PC-9 (cell line): ENCODE results near the gene PTGER1. TPM values are rescaled to one million over a fixed set of nuclear protein-coding genes. Genes with fewer than 3 reads are reported as not detected.
"Not testable (repeated sequence)": the region's sequence is repeated elsewhere in the genome, so short reads cannot be mapped to it uniquely, and the experiment has no call there.

Experiments
- BruUV-seq: library from RNA; stranded (reverse); fragments of 400-500 nt; replicated peaks from 2 replicates; lab custom pipeline; 2021; lab: Mats Ljungman, UMichigan
- CTCF ChIA-PET: fragments of 300-600 bp; sonication (Branson Sonifier 250); formaldehyde crosslinking; loops from one replicate; lab custom pipeline; 2022; ENCODE audit warnings: antibody characterized with exemption; lab: Charles Lee
- POLR2A ChIA-PET: fragments of 300-600 bp; sonication (Branson Sonifier 250); formaldehyde crosslinking; loops from one replicate; lab custom pipeline; 2022; ENCODE audit warnings: antibody characterized with exemption; ENCODE audit not compliant: unreplicated experiment; lab: Charles Lee
- DNase-seq, 2 experiments: peaks; one replicate each; pipeline versions ENCODE4 v3.0.0 to v3.0.0-alpha.2; 2015 to 2022; ENCODE audit warnings: mixed read lengths in 1 of 2
- H2AFZ ChIP-seq: fragments of 200-600 bp; sonication (generic); 2 replicates; pipeline ENCODE4 v1.8.1; 2017; ENCODE audit warnings: antibody characterized with exemption
- H3F3A ChIP-seq: fragments of 200-600 bp; sonication (generic); 2 replicates; pipeline ENCODE4 v1.8.1; 2017; ENCODE audit warnings: antibody characterized with exemption, mild to moderate bottlenecking, low read depth; ENCODE audit not compliant: insufficient read depth
- H3K27ac ChIP-seq: fragments of 200-600 bp; sonication (generic); 2 replicates; pipeline ENCODE4 v1.6.1; 2016; ENCODE audit warnings: mixed run types
- H3K27me3 ChIP-seq: fragments of 200-600 bp; sonication (generic); 2 replicates; pipeline ENCODE4 v1.6.1; 2016; ENCODE audit warnings: low read depth, mixed run types; ENCODE audit not compliant: insufficient read depth
- H3K36me3 ChIP-seq: fragments of 200-600 bp; sonication (generic); 2 replicates; pipeline ENCODE4 v1.6.1; 2016; ENCODE audit warnings: low read depth, mixed run types
- H3K4me1 ChIP-seq: fragments of 200-600 bp; sonication (generic); replicated peaks from 2 replicates; pipeline ENCODE4 v1.6.1; 2016; ENCODE audit warnings: mixed run types; ENCODE audit not compliant: insufficient read depth
- H3K4me2 ChIP-seq: fragments of 200-600 bp; sonication (generic); 2 replicates; pipeline ENCODE4 v1.6.1; 2017; ENCODE audit warnings: mixed run types
- H3K4me3 ChIP-seq: fragments of 200-600 bp; sonication (generic); 2 replicates; pipeline ENCODE4 v1.6.1; 2016; ENCODE audit warnings: mixed run types
- H3K79me2 ChIP-seq: fragments of 200-600 bp; sonication (generic); 2 replicates; pipeline ENCODE4 v1.6.1; 2017; ENCODE audit warnings: low read depth, mixed run types
- H3K9me2 ChIP-seq: fragments of 200-600 bp; sonication (generic); 2 replicates; pipeline ENCODE4 v1.8.1; 2017; ENCODE audit warnings: mild to moderate bottlenecking; ENCODE audit not compliant: insufficient read depth
- H3K9me3 ChIP-seq: fragments of 200-600 bp; sonication (generic); 2 replicates; pipeline ENCODE4 v1.8.1; 2016; ENCODE audit warnings: low read depth; ENCODE audit not compliant: insufficient read depth
- H4K20me1 ChIP-seq: fragments of 200-600 bp; sonication (generic); 2 replicates; pipeline ENCODE4 v1.8.1; 2017; ENCODE audit not compliant: insufficient read depth
- CTCF ChIP-seq: fragments of 200-600 bp; sonication (generic); conservative IDR thresholded peaks from 2 replicates; pipeline ENCODE4 v1.6.1; 2017; ENCODE audit warnings: mixed run types, antibody characterized with exemption, mild to moderate bottlenecking, moderate library complexity
- EZH2 ChIP-seq: fragments of 200-600 bp; sonication (generic); IDR thresholded peaks from 2 replicates; pipeline ENCODE4 v1.8.0; 2017; ENCODE audit warnings: antibody characterized with exemption, low read depth
- intact Hi-C: fragments of 100-400 bp; cut with micrococcal nuclease; formaldehyde crosslinking; loops from one replicate; pipeline ENCODE4 v1.10.0; 2022; ENCODE audit not compliant: unreplicated experiment
- total RNA-seq: library from RNA; stranded (reverse); gene quantifications from 2 replicates; pipeline ENCODE4 v1.2.3, GENCODE V29; 2021

PTGER1 gene
- total RNA-seq, 1 experiment from 2014 or later: 1.4 TPM

DNA sequence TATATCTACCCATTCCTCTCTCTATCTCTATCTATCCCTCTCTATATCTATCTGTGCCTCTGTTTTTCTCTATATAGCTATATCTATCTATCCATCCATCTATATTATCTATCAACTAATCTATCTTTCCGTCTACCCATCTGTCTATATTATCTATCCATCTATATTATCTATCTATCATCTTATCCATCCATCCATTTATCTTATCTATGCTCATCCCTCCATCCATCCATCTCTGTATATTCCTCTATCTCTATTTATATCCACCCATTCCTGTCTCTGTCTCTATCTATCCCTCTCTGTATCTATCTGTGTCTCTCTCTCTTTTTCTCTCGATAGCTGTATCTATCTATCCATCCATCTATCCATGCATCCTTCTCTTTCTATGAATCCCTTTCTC is 14.2 kb downstream of the PTGER1 start:
- TF ChIP-seq EZH2: no peak
- intact Hi-C loops: no loop called here
- BruUV-seq: no TSS peak
- no peak overlapping the region for H3K4me3 ChIP-seq
- no peaks in the 10 kb centered on the region; the same call in 1 of the 2 replicates for H3K9me3 ChIP-seq
- no peak overlapping the region for H2AFZ ChIP-seq
- peaks cover 7% of the 10 kb centered on the region; the same call in 1 of the 2 replicates for H3K36me3 ChIP-seq
- no peak overlapping the region for H3K27ac ChIP-seq
- no peaks in the 10 kb centered on the region for H3K27me3 ChIP-seq
- ChIA-PET CTCF (no interaction called here), POLR2A (no interaction called here)
- no peaks in the 10 kb centered on the region for H3K79me2 ChIP-seq
- 0 out of 2 replicates have a peak, but pooled peaks cover 4% of the 10 kb centered on the region for H4K20me1 ChIP-seq
- H3K4me1 ChIP-seq: no peaks in the 10 kb centered on the region
- H3K9me2 ChIP-seq: no peaks in the 10 kb centered on the region
- no peak overlapping the region for H3K4me2 ChIP-seq
- no peak for DNase-seq
- peaks cover 7% of the 10 kb centered on the region; the same call in 1 of the 2 replicates for H3F3A ChIP-seq

DNA sequence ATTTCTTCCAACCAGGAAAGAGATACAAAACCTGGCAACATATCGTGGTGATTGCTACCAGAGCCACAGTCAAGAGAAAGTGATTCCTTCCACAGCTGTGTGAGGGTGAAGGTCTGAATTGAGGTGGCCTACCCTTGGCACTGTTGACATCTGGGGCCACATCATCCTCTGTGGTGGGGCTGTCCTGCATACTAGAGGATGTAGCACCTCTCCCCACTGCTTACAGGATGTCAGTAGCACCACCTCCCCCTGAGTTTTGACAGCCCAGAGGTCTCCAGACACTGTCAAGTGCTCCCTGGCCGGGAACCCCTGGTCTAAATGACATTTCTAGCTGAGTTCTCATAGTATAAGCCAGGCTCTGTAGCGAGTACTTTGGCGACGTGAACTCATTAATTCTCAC is 15.5 kb downstream of the PTGER1 start:
- no TSS peak for BruUV-seq

DNA sequence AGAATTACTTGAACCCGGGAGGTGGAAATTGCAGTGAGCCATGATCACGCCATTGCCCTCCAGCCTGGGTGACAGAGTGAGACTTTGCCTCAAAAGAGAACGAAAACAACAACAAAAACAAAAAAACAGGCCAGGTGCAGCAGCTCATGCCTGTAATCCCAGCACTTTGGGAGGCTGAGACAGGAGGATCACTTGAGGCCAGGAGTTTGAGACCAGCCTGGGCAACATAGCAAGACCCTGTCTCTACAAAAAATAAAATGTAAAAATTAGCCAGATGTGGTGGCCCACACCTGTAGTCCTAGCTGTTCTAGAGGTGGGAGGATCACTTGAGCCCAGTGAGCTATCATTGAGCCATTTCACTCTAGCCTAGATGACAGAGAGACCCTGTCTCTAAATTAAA is 22.9 kb downstream of the PTGER1 start:
- H3K4me2 ChIP-seq, H3K27ac ChIP-seq, H3K79me2 ChIP-seq, BruUV-seq, H3K27me3 ChIP-seq, CTCF ChIA-PET, H3K9me2 ChIP-seq, H3K9me3 ChIP-seq, H3K4me1 ChIP-seq, H2AFZ ChIP-seq, intact Hi-C loops, H3K4me3 ChIP-seq, DNase-seq: not testable (repeated sequence)
- Histone ChIP-seq H3F3A (peaks cover 38% of the 10 kb centered on the region), H3K36me3 (peaks cover 35% of the 10 kb centered on the region), H4K20me1 (peaks cover 19% of the 10 kb centered on the region)
- POLR2A ChIA-PET: interaction anchor here (0.7 kb wide), 1 partner anchor 410 kb away, joined by 11 read pairs; no protein-coding TSS in a partner anchor

More for the DNA sequence above, 15.5 kb downstream of the PTGER1 start:
- Histone ChIP-seq H3K27ac (no peak overlapping the region), H3K4me3 (no peak overlapping the region), H3K79me2 (no peaks in the 10 kb centered on the region), H3K36me3 (peaks cover 7% of the 10 kb centered on the region; the same call in 1 of the 2 replicates), H3K4me1 (no peaks in the 10 kb centered on the region), H2AFZ (no peak overlapping the region), H3K9me3 (no peaks in the 10 kb centered on the region), H3K9me2 (no peaks in the 10 kb centered on the region), H3K4me2 (no peak overlapping the region), H4K20me1 (no peaks in the 10 kb centered on the region), H3K27me3 (no peaks in the 10 kb centered on the region), H3F3A (peaks cover 14% of the 10 kb centered on the region; the same call in 1 of the 2 replicates)
- intact Hi-C loops: no loop called here
- ChIA-PET CTCF (no interaction called here), POLR2A (no interaction called here)
- TF ChIP-seq CTCF (no peak), EZH2 (no peak)
- DNase-seq: no peak

- peaks cover 19% of the 10 kb centered on the region for H4K20me1 ChIP-seq
- no peak overlapping the region for H3K4me2 ChIP-seq
- no peaks in the 10 kb centered on the region for H3K27me3 ChIP-seq
- ChIA-PET POLR2A (no interaction called here), CTCF (no interaction called here)
- BruUV-seq: no TSS peak
- H3K79me2 ChIP-seq: no peaks in the 10 kb centered on the region
- H3F3A ChIP-seq: peaks cover 41% of the 10 kb centered on the region
- TF ChIP-seq CTCF (no peak), EZH2 (no peak)
- intact Hi-C loops: no loop called here
- no peak overlapping the region for H2AFZ ChIP-seq
- H3K9me2 ChIP-seq: no peaks in the 10 kb centered on the region
- H3K36me3 ChIP-seq: peaks cover 47% of the 10 kb centered on the region
- H3K4me1 ChIP-seq: no peaks in the 10 kb centered on the region
- DNase-seq: no peak
- no peak overlapping the region for H3K27ac ChIP-seq
- no peak overlapping the region for H3K4me3 ChIP-seq
- H3K9me3 ChIP-seq: no peaks in the 10 kb centered on the region
Measured at GRCh38 chr19:14450876-14451275, 24.3 kb downstream of the PTGER1 start.
